ENCODE results near the gene DDX27. TPM values are rescaled to one million over a fixed set of nuclear protein-coding genes. Genes with fewer than 3 reads are reported as not detected.

Gene DDX27
- total and polyA plus RNA-seq, 9 of the 15 experiments (the other 6 are each of a cell fraction or from before 2014, with no cell fraction given): 17.9 to 79.3 (median 57.0) TPM

DNA sequence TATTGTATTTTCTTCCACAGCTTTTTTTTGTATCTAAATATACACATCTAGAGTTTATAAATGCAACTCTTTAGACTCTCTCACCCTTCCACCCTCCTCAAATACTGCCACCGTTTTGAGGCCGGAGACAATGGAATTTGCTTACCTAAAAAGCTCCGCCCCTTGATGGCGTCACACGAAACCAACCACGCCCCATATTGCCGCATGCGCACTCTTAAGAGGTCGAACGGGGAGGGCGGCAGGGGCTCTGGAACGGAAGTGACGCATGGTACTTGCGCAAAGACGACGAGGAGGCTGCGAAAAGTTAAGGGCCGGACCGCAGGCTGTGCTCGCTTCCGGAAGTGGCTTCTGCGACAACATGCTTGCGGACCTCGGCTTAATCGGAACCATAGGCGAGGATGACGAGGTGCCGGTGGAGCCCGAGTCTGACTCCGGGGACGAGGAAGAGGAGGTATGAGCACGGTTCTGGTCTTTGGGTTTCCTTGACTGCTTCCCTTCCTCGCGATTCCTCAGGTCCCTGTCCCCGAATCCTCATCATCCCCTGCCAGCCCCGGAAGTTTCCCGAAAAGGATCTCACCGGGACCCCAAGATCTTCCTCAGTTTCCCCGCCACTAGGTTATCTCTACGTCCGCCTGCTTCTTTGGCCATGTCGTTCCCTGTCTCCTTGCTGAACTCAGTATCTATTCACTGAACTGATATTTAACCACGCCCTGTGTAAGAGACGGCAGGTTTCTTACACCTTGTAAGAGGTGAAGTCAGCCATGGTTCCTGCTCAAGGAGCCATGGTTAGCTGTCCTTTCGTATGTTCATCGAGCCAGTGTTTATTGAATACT, at the start of gene DDX27 (continued):
- TF ChIP-seq U2AF1 (optimal IDR thresholded peaks at IDR 0.05; ENCODE audit: low read depth, low read length) (no peak), NFIX (CRISPR knock-in tag; IDR thresholded peaks at IDR 0.05; ENCODE audit: low read depth) (no peak), U2AF2 (optimal IDR thresholded peaks at IDR 0.05; ENCODE audit: low read depth, low read length) (no peak), POLR3G (IDR thresholded peaks at IDR 0.05; ENCODE audit: extremely low read depth, insufficient read length, insufficient replicate concordance) (no peak), NCOA1 (IDR thresholded peaks at IDR 0.05; ENCODE audit: low read depth) (peak; percentile 54; the same call in 1 of the 2 replicates), KDM4B (IDR thresholded peaks at IDR 0.05; ENCODE audit: borderline replicate concordance in 2 of 2, low read depth in 1 of 2) (0 out of 4 replicates have a peak, but pooled peaks of 1 of the 2 experiments have one; percentile 56), JUND (IDR thresholded peaks at IDR 0.05; ENCODE audit: borderline replicate concordance, low read depth, low read length) (peak; percentile 72), JUND (tag; IDR thresholded peaks at IDR 0.05; ENCODE audit: borderline replicate concordance, low read depth, low read length) (peak; percentile 63; the same call in 2 of the 3 replicates), BDP1 (IDR thresholded peaks at IDR 0.05; ENCODE audit: insufficient read depth, insufficient read length) (no peak), DNMT1 (IDR thresholded peaks at IDR 0.05) (peak; percentile 53; the same call in 1 of the 2 replicates), MBD2 (IDR thresholded peaks at IDR 0.05; ENCODE audit: borderline replicate concordance, low read depth) (0 out of 2 replicates have a peak, but pooled peaks have one; percentile 40), TBL1XR1 (IDR thresholded peaks at IDR 0.05; ENCODE audit: low read length in 2 of 2) (no peak), CCNT2 (IDR thresholded peaks at IDR 0.05; ENCODE audit: borderline replicate concordance, extremely low read depth, insufficient read length, low read depth, low read length) (no peak), GABPB1 (CRISPR knock-in tag; IDR thresholded peaks at IDR 0.05) (peak; percentile 97), ZNF311 (CRISPR knock-in tag; IDR thresholded peaks at IDR 0.05) (no peak), ESRRB (CRISPR knock-in tag; IDR thresholded peaks at IDR 0.05; ENCODE audit: borderline replicate concordance) (no peak), CBX8 (IDR thresholded peaks at IDR 0.05; ENCODE audit: borderline replicate concordance, extremely low read depth, low read depth, low read length, poor library complexity, severe bottlenecking) (no peak)
- TF ChIP-seq, protein P1, sequence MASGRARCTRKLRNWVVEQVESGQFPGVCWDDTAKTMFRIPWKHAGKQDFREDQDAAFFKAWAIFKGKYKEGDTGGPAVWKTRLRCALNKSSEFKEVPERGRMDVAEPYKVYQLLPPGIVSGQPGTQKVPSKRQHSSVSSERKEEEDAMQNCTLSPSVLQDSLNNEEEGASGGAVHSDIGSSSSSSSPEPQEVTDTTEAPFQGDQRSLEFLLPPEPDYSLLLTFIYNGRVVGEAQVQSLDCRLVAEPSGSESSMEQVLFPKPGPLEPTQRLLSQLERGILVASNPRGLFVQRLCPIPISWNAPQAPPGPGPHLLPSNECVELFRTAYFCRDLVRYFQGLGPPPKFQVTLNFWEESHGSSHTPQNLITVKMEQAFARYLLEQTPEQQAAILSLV (tag; IDR thresholded peaks at IDR 0.05): no peak
- TF ChIP-seq, protein P2, sequence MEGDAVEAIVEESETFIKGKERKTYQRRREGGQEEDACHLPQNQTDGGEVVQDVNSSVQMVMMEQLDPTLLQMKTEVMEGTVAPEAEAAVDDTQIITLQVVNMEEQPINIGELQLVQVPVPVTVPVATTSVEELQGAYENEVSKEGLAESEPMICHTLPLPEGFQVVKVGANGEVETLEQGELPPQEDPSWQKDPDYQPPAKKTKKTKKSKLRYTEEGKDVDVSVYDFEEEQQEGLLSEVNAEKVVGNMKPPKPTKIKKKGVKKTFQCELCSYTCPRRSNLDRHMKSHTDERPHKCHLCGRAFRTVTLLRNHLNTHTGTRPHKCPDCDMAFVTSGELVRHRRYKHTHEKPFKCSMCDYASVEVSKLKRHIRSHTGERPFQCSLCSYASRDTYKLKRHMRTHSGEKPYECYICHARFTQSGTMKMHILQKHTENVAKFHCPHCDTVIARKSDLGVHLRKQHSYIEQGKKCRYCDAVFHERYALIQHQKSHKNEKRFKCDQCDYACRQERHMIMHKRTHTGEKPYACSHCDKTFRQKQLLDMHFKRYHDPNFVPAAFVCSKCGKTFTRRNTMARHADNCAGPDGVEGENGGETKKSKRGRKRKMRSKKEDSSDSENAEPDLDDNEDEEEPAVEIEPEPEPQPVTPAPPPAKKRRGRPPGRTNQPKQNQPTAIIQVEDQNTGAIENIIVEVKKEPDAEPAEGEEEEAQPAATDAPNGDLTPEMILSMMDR (IDR thresholded peaks at IDR 0.05 in 2 of 3, conservative IDR thresholded peaks at IDR 0.05 in 1 of 3; ENCODE audit: insufficient read depth in 2 of 3, low read depth in 1 of 3, low read length in 3 of 3): peak in 1 of 3 experiments; percentile 9; a peak in 1 of 6 replicates
- TF ChIP-seq, protein P3, sequence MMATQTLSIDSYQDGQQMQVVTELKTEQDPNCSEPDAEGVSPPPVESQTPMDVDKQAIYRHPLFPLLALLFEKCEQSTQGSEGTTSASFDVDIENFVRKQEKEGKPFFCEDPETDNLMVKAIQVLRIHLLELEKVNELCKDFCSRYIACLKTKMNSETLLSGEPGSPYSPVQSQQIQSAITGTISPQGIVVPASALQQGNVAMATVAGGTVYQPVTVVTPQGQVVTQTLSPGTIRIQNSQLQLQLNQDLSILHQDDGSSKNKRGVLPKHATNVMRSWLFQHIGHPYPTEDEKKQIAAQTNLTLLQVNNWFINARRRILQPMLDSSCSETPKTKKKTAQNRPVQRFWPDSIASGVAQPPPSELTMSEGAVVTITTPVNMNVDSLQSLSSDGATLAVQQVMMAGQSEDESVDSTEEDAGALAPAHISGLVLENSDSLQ (IDR thresholded peaks at IDR 0.05): 0 out of 2 replicates have a peak, but pooled peaks have one; percentile 19
- TF ChIP-seq, protein P4, sequence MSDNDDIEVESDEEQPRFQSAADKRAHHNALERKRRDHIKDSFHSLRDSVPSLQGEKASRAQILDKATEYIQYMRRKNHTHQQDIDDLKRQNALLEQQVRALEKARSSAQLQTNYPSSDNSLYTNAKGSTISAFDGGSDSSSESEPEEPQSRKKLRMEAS (CRISPR knock-in tag; IDR thresholded peaks at IDR 0.05): peak; percentile 79
- TF ChIP-seq, protein P5, sequence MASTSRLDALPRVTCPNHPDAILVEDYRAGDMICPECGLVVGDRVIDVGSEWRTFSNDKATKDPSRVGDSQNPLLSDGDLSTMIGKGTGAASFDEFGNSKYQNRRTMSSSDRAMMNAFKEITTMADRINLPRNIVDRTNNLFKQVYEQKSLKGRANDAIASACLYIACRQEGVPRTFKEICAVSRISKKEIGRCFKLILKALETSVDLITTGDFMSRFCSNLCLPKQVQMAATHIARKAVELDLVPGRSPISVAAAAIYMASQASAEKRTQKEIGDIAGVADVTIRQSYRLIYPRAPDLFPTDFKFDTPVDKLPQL (IDR thresholded peaks at IDR 0.05; ENCODE audit: extremely low read depth, insufficient read length): peak; percentile 23
